BJ (cell line): Measurements from ENCODE around the gene XKR8. TPM values are rescaled to one million over a fixed set of nuclear protein-coding genes. Genes with fewer than 3 reads are reported as not detected.

ENCODE experiments used
- CTCF ChIA-PET: fragments of 350-600 bp; formaldehyde crosslinking; extraction: SDS; loops from one replicate; lab custom pipeline; 2021; ENCODE audit warnings: antibody characterized with exemption, inconsistent platforms; lab: Yijun Ruan, JAX
- POLR2A ChIA-PET: fragments of 300-600 bp; sonication (Branson Sonifier 250); formaldehyde crosslinking; extraction: SDS; loops from one replicate; lab custom pipeline; 2021; ENCODE audit warnings: antibody characterized with exemption; lab: Charles Lee
- DNase-seq: peaks from one replicate; pipeline ENCODE4 v3.0.0-alpha.2; 2011; ENCODE audit warnings: low read depth
- H3K27me3 ChIP-seq: 2 replicates; pipeline ENCODE4 v1.6.0; 2011; ENCODE audit warnings: low read length; ENCODE audit not compliant: control insufficient read depth, insufficient read depth
- H3K36me3 ChIP-seq: 2 replicates; pipeline ENCODE4 v1.5.1; 2011; ENCODE audit warnings: low read length; ENCODE audit not compliant: control insufficient read depth, insufficient read depth
- H3K4me3 ChIP-seq: 2 replicates; pipeline ENCODE4 v1.5.1; 2011; ENCODE audit warnings: low read depth, mild to moderate bottlenecking, control low read depth, low read length
- CTCF ChIP-seq: IDR thresholded peaks from 2 replicates; pipeline ENCODE4 v1.5.1; 2011; ENCODE audit warnings: low read depth, mild to moderate bottlenecking, control low read depth, inconsistent platforms, low read length, moderate library complexity; ENCODE audit not compliant: insufficient read depth
- polyA plus RNA-seq: library from polyadenylated mRNA; depleted of rRNA; stranded (reverse); fragments of >200 nt; gene quantifications from 2 replicates; pipeline ENCODE4 v1.2.3, GENCODE V29; 2011

Gene XKR8
- polyA plus RNA-seq, 1 experiment: 13.2 TPM

- no peaks in the 10 kb centered on the region for H3K27me3 ChIP-seq
- CTCF ChIA-PET: interaction anchor here (0.6 to 6.9 kb wide), 19 partner anchors 8 to 229 kb away, joined by 3 to 81 read pairs (median 4); no protein-coding TSS in a partner anchor
- H3K36me3 ChIP-seq: no peaks in the 10 kb centered on the region
- no peak for DNase-seq
- POLR2A ChIA-PET: no interaction called here
- H3K4me3 ChIP-seq: no peak overlapping the region
- TF ChIP-seq CTCF: no peak
Observed at GRCh38 chr1:27980216-27980845, 20.6 kb downstream of the XKR8 start.

- no peak overlapping the region for H3K4me3 ChIP-seq
- no peaks in the 10 kb centered on the region for H3K36me3 ChIP-seq
- no peak for TF ChIP-seq CTCF
- H3K27me3 ChIP-seq: no peaks in the 10 kb centered on the region
- DNase-seq: no peak
- POLR2A ChIA-PET: no interaction called here
- CTCF ChIA-PET: interaction anchor here (0.6 to 6.9 kb wide), 9 partner anchors 10 to 228 kb away, joined by 3 to 81 read pairs (median 6); no protein-coding TSS in a partner anchor
Observed at GRCh38 chr1:27981145-27981544, 21.4 kb downstream of the XKR8 start.

- DNase-seq: no peak
- Histone ChIP-seq H3K27me3 (no peaks in the 10 kb centered on the region), H3K36me3 (peaks cover 13% of the 10 kb centered on the region), H3K4me3 (no peak overlapping the region)
- POLR2A ChIA-PET: no interaction called here
- CTCF ChIA-PET: interaction anchor here (0.6 to 3.0 kb wide), 2 partner anchors 11 to 12 kb away, joined by 3 to 10 read pairs; no protein-coding TSS in a partner anchor
- no peak for TF ChIP-seq CTCF
Observed at GRCh38 chr1:27990920-27991537, 31.3 kb downstream of the XKR8 start.

GRCh38 chr1:27992276-27992675 is 32.5 kb downstream of the XKR8 start:
- CTCF ChIA-PET: interaction anchor here (3.0 kb wide), 1 partner anchor 12 kb away, joined by 10 read pairs; no protein-coding TSS in a partner anchor
- TF ChIP-seq CTCF: no peak

GRCh38 chr1:27993241-27993640 is 33.5 kb downstream of the XKR8 start:
- no peak for TF ChIP-seq CTCF
- Histone ChIP-seq H3K4me3 (no peak overlapping the region), H3K27me3 (no peaks in the 10 kb centered on the region), H3K36me3 (peaks cover 15% of the 10 kb centered on the region)
- POLR2A ChIA-PET: no interaction called here
- CTCF ChIA-PET: interaction anchor here (0.8 to 3.0 kb wide), 2 partner anchors 13 to 19 kb away, joined by 3 to 10 read pairs; no protein-coding TSS in a partner anchor
- no peak for DNase-seq

More at GRCh38 chr1:27992276-27992675, 32.5 kb downstream of the XKR8 start:
- peaks cover 14% of the 10 kb centered on the region for H3K36me3 ChIP-seq
- DNase-seq: no peak
- H3K27me3 ChIP-seq: no peaks in the 10 kb centered on the region
- POLR2A ChIA-PET: no interaction called here
- H3K4me3 ChIP-seq: no peak overlapping the region
